Caco-2 (cell line): Measurements from ENCODE around the gene GNG7. TPM values are rescaled to one million over a fixed set of nuclear protein-coding genes. Genes with fewer than 3 reads are reported as not detected.

ENCODE experiments used
- BruUV-seq: library from RNA; stranded (reverse); fragments of 400-500 nt; replicated peaks from 2 replicates; lab custom pipeline; 2021; lab: Mats Ljungman, UMichigan
- CTCF ChIA-PET: fragments of 300-600 bp; sonication (Branson Sonifier 250); formaldehyde crosslinking; loops from one replicate; lab custom pipeline; 2022; ENCODE audit warnings: antibody characterized with exemption; lab: Charles Lee
- POLR2A ChIA-PET: fragments of 300-600 bp; sonication (Branson Sonifier 250); formaldehyde crosslinking; loops from one replicate; lab custom pipeline; 2022; ENCODE audit warnings: antibody characterized with exemption; lab: Charles Lee
- DNase-seq, 2 experiments: peaks; one replicate each; pipeline versions ENCODE4 v3.0.0 to v3.0.0-alpha.2; 2020 to 2022
- H3K27me3 ChIP-seq: replicated peaks from 2 replicates; pipeline ENCODE4 v1.6.0; 2011; ENCODE audit warnings: low read length; ENCODE audit not compliant: control insufficient read depth, insufficient read depth
- H3K36me3 ChIP-seq: 2 replicates; pipeline ENCODE4 v1.5.1; 2011; ENCODE audit warnings: low read length; ENCODE audit not compliant: control insufficient read depth, insufficient read depth
- H3K4me1 ChIP-seq: fragments of 250-450 bp; sonication (Bioruptor Pico); 2 replicates; pipeline ENCODE4 v1.5.1; 2020; ENCODE audit warnings: mild to moderate bottlenecking
- H3K4me3 ChIP-seq: 2 replicates; pipeline ENCODE4 v1.5.1; 2011; ENCODE audit warnings: low read depth, mild to moderate bottlenecking, control low read depth, low read length
- H3K9me3 ChIP-seq: fragments of 250-450 bp; sonication (Bioruptor Pico); 2 replicates; pipeline ENCODE4 v1.5.1; 2020; ENCODE audit warnings: mild to moderate bottlenecking, moderate library complexity
- H3K27ac Mint-ChIP-seq: one replicate; pipeline ENCODE4 v1.8.0; 2022; ENCODE audit warnings: mixed read lengths; ENCODE audit not compliant: unreplicated experiment
- H3K27me3 Mint-ChIP-seq: one replicate; pipeline ENCODE4 v1.8.0; 2022; ENCODE audit warnings: mixed read lengths; ENCODE audit not compliant: insufficient read depth, unreplicated experiment
- H3K36me3 Mint-ChIP-seq: one replicate; pipeline ENCODE4 v1.8.0; 2022; ENCODE audit warnings: mild to moderate bottlenecking, mixed read lengths; ENCODE audit not compliant: insufficient read depth, unreplicated experiment
- H3K4me1 Mint-ChIP-seq: one replicate; pipeline ENCODE4 v1.8.0; 2022; ENCODE audit warnings: low read depth, mixed read lengths; ENCODE audit not compliant: unreplicated experiment
- H3K4me3 Mint-ChIP-seq: one replicate; pipeline ENCODE4 v1.8.0; 2022; ENCODE audit warnings: mild to moderate bottlenecking, moderate library complexity, mixed read lengths; ENCODE audit not compliant: unreplicated experiment
- H3K9me3 Mint-ChIP-seq: one replicate; pipeline ENCODE4 v1.8.0; 2022; ENCODE audit warnings: mixed read lengths; ENCODE audit not compliant: unreplicated experiment
- CTCF ChIP-seq, 2 experiments: fragments of 200-600 bp in 1 of 2; IDR thresholded peaks; 1 replicate in 1 of 2; 2 replicates in 1 of 2; pipeline versions ENCODE4 v1.5.1 to v1.8.0; 2011 to 2022; ENCODE audit warnings: antibody characterized with exemption in 1 of 2, control low read depth in 1 of 2, inconsistent platforms in 1 of 2, low read depth in 1 of 2, low read length in 1 of 2, mild to moderate bottlenecking in 1 of 2, moderate library complexity in 1 of 2; ENCODE audit not compliant: insufficient read depth in 1 of 2, severe bottlenecking in 1 of 2, unreplicated experiment in 1 of 2
- intact Hi-C: fragments of 100-400 bp; cut with micrococcal nuclease; formaldehyde crosslinking; loops from one replicate; pipeline ENCODE4 v1.10.0; 2022; ENCODE audit not compliant: unreplicated experiment
- total RNA-seq: library from RNA; stranded (reverse); gene quantifications from 2 replicates; pipeline ENCODE4 v1.2.3, GENCODE V29; 2022

Gene GNG7
- total RNA-seq, 1 experiment from 2014 or later: 0.43 TPM

DNA sequence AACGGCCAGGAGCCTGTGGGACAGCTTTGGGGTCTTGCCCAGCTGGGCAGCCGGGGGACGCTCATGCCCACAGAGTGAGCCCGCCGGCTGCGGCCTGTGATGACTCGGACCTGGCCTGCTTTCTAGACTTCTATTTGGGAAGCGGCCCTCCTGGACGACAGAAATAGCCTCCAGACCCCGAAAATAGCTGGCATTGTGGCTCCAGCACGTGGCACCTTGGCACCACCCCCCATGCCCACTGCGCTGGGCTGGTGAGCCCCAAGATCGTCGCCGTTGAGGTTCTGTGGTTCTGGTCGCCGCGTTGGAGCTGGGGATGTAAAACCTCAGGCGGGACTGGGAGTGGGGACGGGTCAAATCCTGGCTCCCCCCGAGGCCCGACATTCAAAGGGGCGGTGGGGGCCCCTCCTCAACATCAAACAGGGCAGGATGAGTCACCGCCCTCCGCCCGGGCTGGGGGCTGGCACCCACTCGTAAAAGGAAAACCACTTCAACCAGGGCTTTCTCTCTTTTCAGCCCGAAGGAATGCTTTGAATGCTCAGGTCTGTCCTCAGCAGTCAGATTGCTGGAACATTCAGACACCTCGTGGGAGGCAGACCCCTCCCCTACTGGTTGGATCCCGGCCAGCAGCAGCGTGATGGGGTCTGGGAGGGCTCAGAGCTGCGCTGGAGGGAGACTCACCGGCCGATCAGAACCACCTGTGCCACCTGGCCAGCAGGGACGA lies 184.5 kb downstream of the GNG7 start:
- no peaks in the 10 kb centered on the region for H3K36me3 ChIP-seq
- H3K4me1 Mint-ChIP-seq: no peaks in the 10 kb centered on the region
- no peak for DNase-seq
- BruUV-seq: no TSS peak
- peaks cover 10% of the 10 kb centered on the region for H3K9me3 Mint-ChIP-seq
- TF ChIP-seq CTCF (IDR thresholded peaks at IDR 0.05; ENCODE audit: insufficient read depth in 1 of 2, low read depth in 1 of 2, low read length in 1 of 2, severe bottlenecking in 1 of 2, unreplicated experiment in 1 of 2): no peak
- ChIA-PET CTCF (interaction anchor here (0.7 to 1.1 kb wide), 2 partner anchors 25 to 59 kb away, joined by 3 to 4 read pairs; no protein-coding TSS in a partner anchor), POLR2A (interaction anchor here (0.6 kb wide), 1 partner anchor 544 kb away, joined by 3 read pairs; the partner anchor contains the start of gene TLE5)
- intact Hi-C loops: no loop called here
- peaks cover 13% of the 10 kb centered on the region for H3K4me1 ChIP-seq
- no peaks in the 10 kb centered on the region for H3K36me3 Mint-ChIP-seq
- no peaks in the 10 kb centered on the region for H3K27me3 ChIP-seq
- H3K9me3 ChIP-seq: no peaks in the 10 kb centered on the region
- H3K4me3 ChIP-seq: no peak overlapping the region
- H3K27ac Mint-ChIP-seq: no peak overlapping the region
- no peak overlapping the region for H3K4me3 Mint-ChIP-seq
- no peaks in the 10 kb centered on the region for H3K27me3 Mint-ChIP-seq

GRCh38 chr19:2516727-2517126 lies 185.8 kb downstream of the GNG7 start:
- POLR2A ChIA-PET: no interaction called here
- H3K27ac Mint-ChIP-seq: no peak overlapping the region
- no peak overlapping the region for H3K4me3 Mint-ChIP-seq
- H3K27me3 Mint-ChIP-seq: no peaks in the 10 kb centered on the region
- H3K36me3 Mint-ChIP-seq: no peaks in the 10 kb centered on the region
- Histone ChIP-seq H3K4me1 (peaks cover 8% of the 10 kb centered on the region), H3K36me3 (no peaks in the 10 kb centered on the region), H3K4me3 (no peak overlapping the region), H3K27me3 (no peaks in the 10 kb centered on the region), H3K9me3 (no peaks in the 10 kb centered on the region)
- no peak for DNase-seq
- H3K4me1 Mint-ChIP-seq: no peaks in the 10 kb centered on the region
- no peak for TF ChIP-seq CTCF (IDR thresholded peaks at IDR 0.05; ENCODE audit: insufficient read depth in 1 of 2, low read depth in 1 of 2, low read length in 1 of 2, severe bottlenecking in 1 of 2, unreplicated experiment in 1 of 2)
- no TSS peak for BruUV-seq
- H3K9me3 Mint-ChIP-seq: peaks cover 10% of the 10 kb centered on the region
- CTCF ChIA-PET: no interaction called here
- intact Hi-C loops: no loop called here

- peaks cover 10% of the 10 kb centered on the region for H3K9me3 Mint-ChIP-seq
- no peaks in the 10 kb centered on the region for H3K36me3 Mint-ChIP-seq
- DNase-seq: no peak
- no peak for TF ChIP-seq CTCF (IDR thresholded peaks at IDR 0.05; ENCODE audit: insufficient read depth in 1 of 2, low read depth in 1 of 2, low read length in 1 of 2, severe bottlenecking in 1 of 2, unreplicated experiment in 1 of 2)
- POLR2A ChIA-PET: no interaction called here
- Histone ChIP-seq H3K36me3 (no peaks in the 10 kb centered on the region), H3K4me3 (no peak overlapping the region), H3K9me3 (no peaks in the 10 kb centered on the region), H3K27me3 (no peaks in the 10 kb centered on the region), H3K4me1 (peaks cover 4% of the 10 kb centered on the region; the same call in 1 of the 2 replicates)
- no peak overlapping the region for H3K27ac Mint-ChIP-seq
- intact Hi-C loops: no loop called here
- BruUV-seq: no TSS peak
- no peaks in the 10 kb centered on the region for H3K27me3 Mint-ChIP-seq
- H3K4me3 Mint-ChIP-seq: no peak overlapping the region
- CTCF ChIA-PET: no interaction called here
- H3K4me1 Mint-ChIP-seq: no peaks in the 10 kb centered on the region
These were observed 187.4 kb downstream of the GNG7 start for GRCh38 chr19:2514981-2515518.
